Psoas muscle (tissue), 8 donors: ENCODE measurements around the gene OLFML2B. TPM values are rescaled to one million over a fixed set of nuclear protein-coding genes. Genes with fewer than 3 reads are reported as not detected.

ENCODE experiments used
- ATAC-seq, 4 donors: fragments of 200-7000 bp; cut with Tn5 transposase; one replicate each; pipeline ENCODE4 v1.9.1; 2020; ENCODE audit warnings: moderate library complexity in 3 of 4, mild to moderate bottlenecking in 2 of 4
- DNase-seq, 2 donors: peaks; one replicate each; pipeline ENCODE4 v3.0.0-alpha.2; 2020
- H3K27ac ChIP-seq: fragments of 200-600 bp; one replicate; pipeline ENCODE4 v1.8.0; 2022
- H3K27me3 ChIP-seq, 3 donors: fragments of 200-600 bp in 1 of 3; one replicate each; pipeline versions ENCODE4 v1.6.1 to v1.8.0; 2013 to 2022; ENCODE audit warnings: low read length in 2 of 3, mild to moderate bottlenecking in 2 of 3, moderate library complexity in 1 of 3; ENCODE audit not compliant: insufficient read depth in 3 of 3
- H3K36me3 ChIP-seq, 2 donors: fragments of 200-600 bp in 1 of 2; one replicate each; pipeline versions ENCODE4 v1.6.1 to v1.8.0; 2013 to 2022; ENCODE audit warnings: low read depth in 1 of 2, mild to moderate bottlenecking in 1 of 2, moderate library complexity in 1 of 2; ENCODE audit not compliant: insufficient read depth in 1 of 2
- H3K4me1 ChIP-seq: fragments of 200-600 bp; one replicate; pipeline ENCODE4 v1.8.0; 2022
- H3K4me3 ChIP-seq: fragments of 200-600 bp; one replicate; pipeline ENCODE4 v1.8.0; 2022; ENCODE audit warnings: mild to moderate bottlenecking
- H3K9me3 ChIP-seq: fragments of 200-600 bp; one replicate; pipeline ENCODE4 v1.8.0; 2022
- WGBS, 3 donors: extraction: QIAGEN DNeasy Blood & Tissue Kit; methylation state at CpG; one replicate each; pipeline versions ENCODE4 v1.1.6 to v1.1.7; 2013; 5-methylcytosine and 5-hydroxymethylcytosine counted together
- intact Hi-C, 2 donors: fragments of 100-400 bp; cut with DNase I; formaldehyde crosslinking; loops; one replicate each; pipeline versions ENCODE4 v1.11.0 to v1.14.2; 2022
- polyA plus RNA-seq, 3 donors: library from polyadenylated mRNA; stranded (reverse); fragments of 200-250 nt; gene quantifications; one replicate each; pipeline ENCODE4 v1.2.3, GENCODE V29; 2013
- total RNA-seq, 4 donors: library from RNA; stranded (reverse); fragmentation: NEBNext Ultra II Directional in 2 of 4; extraction: Animal tissue kit (Norgen Biotek cat#: 25700) in 2 of 4; gene quantifications; one replicate each; pipeline versions ENCODE4 v1.2.1 to v1.2.4, GENCODE V29; 2021 to 2023
- TF ChIP-seq, protein P1 (sequence below): fragments of 200-600 bp; IDR thresholded peaks from one replicate; pipeline ENCODE4 v1.8.0; 2022; ENCODE audit warnings: antibody characterized with exemption
- donor health status: healthy with polysubstance abuse.
- donor health status: DM: no; HTN: no; CAD: no; lungs with moderate emphysema.
- donor health status: Bipolar disorder and iron deficiency.
- donor health status: healthy.
- donor health status: DM: yes; HTN: yes; CAD: no.
- donor health status: DM: no; HTN: no; CAD: no.
- donor health status: DM: no; HTN: no; CAD: no.
- donor health status: DM: yes; HTN: yes; CAD: no.

OLFML2B gene
- total and polyA plus RNA-seq, 7 donors: 1.4 to 9.5 (median 3.8) TPM

DNA sequence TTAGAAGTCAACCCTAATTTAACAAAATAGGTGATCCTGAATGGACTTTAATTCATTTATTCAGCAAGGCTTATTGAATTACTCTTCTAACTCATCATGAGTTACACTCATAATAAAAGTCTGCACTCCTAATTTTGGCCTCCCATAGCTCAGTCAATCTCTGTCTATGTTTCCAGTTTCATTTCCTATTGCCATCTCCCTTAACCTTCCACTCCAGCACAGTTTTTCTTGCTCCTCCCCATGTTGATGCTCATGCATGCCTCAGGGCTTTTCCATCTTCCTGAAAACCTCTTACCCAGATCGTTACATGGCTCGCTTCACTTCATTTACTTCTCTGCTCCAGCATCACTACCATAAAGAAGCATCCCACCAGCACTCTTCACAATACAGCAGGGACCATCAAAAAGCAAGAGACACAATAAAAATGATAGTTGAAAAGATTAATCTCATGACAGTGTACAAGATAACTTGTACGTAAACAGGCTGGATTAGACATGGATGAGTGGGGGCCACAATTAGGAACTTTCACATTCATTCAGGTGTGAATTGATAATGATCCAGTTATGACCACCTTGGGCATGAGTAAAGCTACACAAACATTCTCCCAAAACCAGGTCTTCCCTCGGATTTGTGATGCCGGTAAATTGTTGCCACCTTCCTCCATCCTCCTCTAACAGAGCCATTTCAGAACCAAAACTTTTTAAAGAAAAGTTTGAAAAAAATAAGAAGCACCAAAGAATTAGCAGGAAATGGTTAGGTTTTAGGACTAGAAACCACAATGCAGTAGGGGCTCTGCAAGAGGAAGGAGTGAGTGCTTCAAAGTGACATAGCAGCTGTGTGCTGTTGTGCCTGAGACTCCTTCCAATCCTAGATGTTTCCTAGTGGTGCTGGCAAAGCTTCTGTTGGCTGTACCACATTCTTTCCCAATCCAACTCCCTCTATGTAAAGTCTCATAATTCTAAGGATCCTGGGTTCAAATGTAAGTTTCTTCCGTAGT is 89.8 kb downstream of the OLFML2B start:
- no peak for DNase-seq
- intact Hi-C loops: no loop called here
- peaks cover 13% of the 10 kb centered on the region for H3K4me1 ChIP-seq
- TF ChIP-seq, protein P1, sequence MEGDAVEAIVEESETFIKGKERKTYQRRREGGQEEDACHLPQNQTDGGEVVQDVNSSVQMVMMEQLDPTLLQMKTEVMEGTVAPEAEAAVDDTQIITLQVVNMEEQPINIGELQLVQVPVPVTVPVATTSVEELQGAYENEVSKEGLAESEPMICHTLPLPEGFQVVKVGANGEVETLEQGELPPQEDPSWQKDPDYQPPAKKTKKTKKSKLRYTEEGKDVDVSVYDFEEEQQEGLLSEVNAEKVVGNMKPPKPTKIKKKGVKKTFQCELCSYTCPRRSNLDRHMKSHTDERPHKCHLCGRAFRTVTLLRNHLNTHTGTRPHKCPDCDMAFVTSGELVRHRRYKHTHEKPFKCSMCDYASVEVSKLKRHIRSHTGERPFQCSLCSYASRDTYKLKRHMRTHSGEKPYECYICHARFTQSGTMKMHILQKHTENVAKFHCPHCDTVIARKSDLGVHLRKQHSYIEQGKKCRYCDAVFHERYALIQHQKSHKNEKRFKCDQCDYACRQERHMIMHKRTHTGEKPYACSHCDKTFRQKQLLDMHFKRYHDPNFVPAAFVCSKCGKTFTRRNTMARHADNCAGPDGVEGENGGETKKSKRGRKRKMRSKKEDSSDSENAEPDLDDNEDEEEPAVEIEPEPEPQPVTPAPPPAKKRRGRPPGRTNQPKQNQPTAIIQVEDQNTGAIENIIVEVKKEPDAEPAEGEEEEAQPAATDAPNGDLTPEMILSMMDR: no peak
- no peaks in the 10 kb centered on the region for H3K27me3 ChIP-seq
- peaks cover 0 to 8% of the 10 kb centered on the region in 2 donors for H3K36me3 ChIP-seq
- no peak for ATAC-seq
- WGBS, 3 donors: 75 to 83% (median 79%) methylated on average over 6 of the region's 6 CpGs
- no peak overlapping the region for H3K27ac ChIP-seq
- no peaks in the 10 kb centered on the region for H3K9me3 ChIP-seq
- no peak overlapping the region for H3K4me3 ChIP-seq

Other genes with a start within 250 kb of the OLFML2B start
- under 1 TPM; 0.14 to 0.76 (median 0.49) TPM for gene NOS1AP, start 45.8 kb upstream of the OLFML2B start, total RNA-seq
- under 1 TPM; 0.10 to 0.18 (median 0.10) TPM for gene NOS1AP, start 45.8 kb upstream of the OLFML2B start, polyA plus RNA-seq